HepG2 (cell line): Measurements from ENCODE around the gene LRRN3.

Source experiments
- CTCF ChIP-seq: sonication (generic); formaldehyde crosslinking; IDR thresholded peaks from 2 replicates; pipeline ENCODE4 v1.5.0; 2020; ENCODE audit warnings: mild to moderate bottlenecking, missing genetic modification reagents, moderate library complexity
- FOXM1 ChIP-seq: sonication (generic); formaldehyde crosslinking; IDR thresholded peaks from 2 replicates; pipeline ENCODE4 v1.5.0; 2020; ENCODE audit warnings: missing genetic modification reagents
- MLX ChIP-seq: IDR thresholded peaks from 2 replicates; pipeline ENCODE4 v1.6.1; 2016
- POLR2A ChIP-seq, 2 experiments: IDR thresholded peaks; 2 replicates each; pipeline ENCODE4 v1.6.1; 2011; ENCODE audit warnings: low read depth in 2 of 2, low read length in 2 of 2, mild to moderate bottlenecking in 1 of 2, moderate library complexity in 1 of 2; ENCODE audit not compliant: insufficient read depth in 1 of 2
- REST ChIP-seq, 2 experiments: IDR thresholded peaks; 2 replicates each; pipeline ENCODE4 v1.6.1; 2011 to 2012; ENCODE audit warnings: low read length in 2 of 2, borderline replicate concordance in 1 of 2, low read depth in 1 of 2, mild to moderate bottlenecking in 1 of 2, moderate library complexity in 1 of 2
- TAF1 ChIP-seq: sonication (generic); formaldehyde crosslinking; IDR thresholded peaks from 2 replicates; pipeline ENCODE4 v1.4.0; 2020; ENCODE audit warnings: missing genetic modification reagents
- TBP ChIP-seq: sonication (generic); formaldehyde crosslinking; IDR thresholded peaks from 2 replicates; pipeline ENCODE4 v1.5.0; 2020; ENCODE audit warnings: missing genetic modification reagents
- ZBTB26 ChIP-seq: IDR thresholded peaks from 2 replicates; pipeline ENCODE4 v1.6.1; 2016; ENCODE audit warnings: missing compliant biosample characterization, missing genetic modification reagents, borderline replicate concordance
- ZBTB42 ChIP-seq: sonication (generic); formaldehyde crosslinking; IDR thresholded peaks from 2 replicates; pipeline ENCODE4 v1.5.0; 2020; ENCODE audit warnings: mild to moderate bottlenecking, missing genetic modification reagents
- ZNF256 ChIP-seq: sonication (generic); formaldehyde crosslinking; conservative IDR thresholded peaks from 2 replicates; pipeline ENCODE4 v1.4.0; 2020; ENCODE audit warnings: missing genetic modification reagents

GRCh38 chr7:111053035-111053434, 37.9 kb upstream of the LRRN3 start:
- no peak for TF ChIP-seq ZBTB42
- TF ChIP-seq TAF1 = no peak
- TF ChIP-seq FOXM1 (CRISPR knock-in tag) = no peak
- TF ChIP-seq CTCF (CRISPR knock-in tag) = no peak
- TF ChIP-seq TBP (CRISPR knock-in tag) = no peak
- TF ChIP-seq POLR2A (IDR thresholded peaks at IDR 0.05; ENCODE audit: insufficient read depth in 1 of 2, low read depth in 2 of 2, low read length in 2 of 2) = no peak
- no peak for TF ChIP-seq MLX
- TF ChIP-seq REST (IDR thresholded peaks at IDR 0.05; ENCODE audit: borderline replicate concordance in 1 of 2, low read depth in 1 of 2, low read length in 2 of 2) = no peak
- TF ChIP-seq ZNF256 = no peak
- no peak for TF ChIP-seq ZBTB26 (CRISPR knock-in tag)
